Keratinocyte (primary cell): ENCODE data around the gene UCN3.

ENCODE experiments used
- EZH2 ChIP-seq: IDR thresholded peaks from one replicate; pipeline ENCODE4 v1.6.1; 2012; ENCODE audit warnings: inconsistent platforms, mild to moderate bottlenecking, low read length, moderate library complexity
- TF ChIP-seq, protein P1 (sequence below), 3 experiments: IDR thresholded peaks in 1 of 3; conservative IDR thresholded peaks in 1 of 3; optimal IDR thresholded peaks in 1 of 3; 2 replicates in 2 of 3; 3 replicates in 1 of 3; pipeline versions ENCODE3 to v1.5.1; 2011; ENCODE audit warnings: low read length in 3 of 3, mild to moderate bottlenecking in 3 of 3, moderate library complexity in 2 of 3, control low read depth in 1 of 3, inconsistent platforms in 1 of 3; ENCODE audit not compliant: insufficient read depth in 2 of 3; ENCODE audit errors: extremely low read depth in 1 of 3

DNA sequence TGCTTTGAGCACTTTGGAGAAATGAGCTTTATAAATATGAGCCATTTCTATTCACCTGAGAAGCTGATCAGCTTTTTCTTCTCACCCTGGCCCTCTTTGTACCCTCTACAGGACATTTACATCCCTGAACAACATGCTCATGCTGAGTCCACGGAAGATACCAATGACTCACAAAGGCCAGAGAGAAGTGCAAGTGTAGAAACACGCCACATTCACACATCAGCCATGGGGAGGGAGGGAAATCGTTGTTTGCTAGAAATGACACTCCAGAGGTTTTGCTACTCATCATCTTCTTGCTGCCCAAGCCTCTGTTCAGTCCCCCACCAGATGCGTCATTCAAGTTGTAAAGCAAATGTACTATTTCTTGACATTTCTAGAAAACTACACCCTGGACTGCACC is 2.8 kb upstream of the UCN3 start:
- no peak for TF ChIP-seq EZH2
- TF ChIP-seq, protein P1, sequence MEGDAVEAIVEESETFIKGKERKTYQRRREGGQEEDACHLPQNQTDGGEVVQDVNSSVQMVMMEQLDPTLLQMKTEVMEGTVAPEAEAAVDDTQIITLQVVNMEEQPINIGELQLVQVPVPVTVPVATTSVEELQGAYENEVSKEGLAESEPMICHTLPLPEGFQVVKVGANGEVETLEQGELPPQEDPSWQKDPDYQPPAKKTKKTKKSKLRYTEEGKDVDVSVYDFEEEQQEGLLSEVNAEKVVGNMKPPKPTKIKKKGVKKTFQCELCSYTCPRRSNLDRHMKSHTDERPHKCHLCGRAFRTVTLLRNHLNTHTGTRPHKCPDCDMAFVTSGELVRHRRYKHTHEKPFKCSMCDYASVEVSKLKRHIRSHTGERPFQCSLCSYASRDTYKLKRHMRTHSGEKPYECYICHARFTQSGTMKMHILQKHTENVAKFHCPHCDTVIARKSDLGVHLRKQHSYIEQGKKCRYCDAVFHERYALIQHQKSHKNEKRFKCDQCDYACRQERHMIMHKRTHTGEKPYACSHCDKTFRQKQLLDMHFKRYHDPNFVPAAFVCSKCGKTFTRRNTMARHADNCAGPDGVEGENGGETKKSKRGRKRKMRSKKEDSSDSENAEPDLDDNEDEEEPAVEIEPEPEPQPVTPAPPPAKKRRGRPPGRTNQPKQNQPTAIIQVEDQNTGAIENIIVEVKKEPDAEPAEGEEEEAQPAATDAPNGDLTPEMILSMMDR (optimal IDR thresholded peaks at IDR 0.05 in 1 of 3, IDR thresholded peaks at IDR 0.05 in 1 of 3, conservative IDR thresholded peaks at IDR 0.05 in 1 of 3; ENCODE audit: extremely low read depth in 1 of 3, insufficient read depth in 2 of 3, low read length in 3 of 3): no peak
